IMR-90 (cell line): Measurements from ENCODE around the gene AXIN1. TPM values are rescaled to one million over a fixed set of nuclear protein-coding genes. Genes with fewer than 3 reads are reported as not detected.

Source experiments
- ATAC-seq: fragments of 200-7000 bp; cut with Tn5 transposase; 2 replicates; pipeline ENCODE4 v1.9.1; 2020; ENCODE audit warnings: low read depth, mild to moderate bottlenecking, moderate library complexity
- BruUV-seq: library from RNA; stranded (reverse); fragments of 400-500 nt; replicated peaks from 2 replicates; lab custom pipeline; 2021; lab: Mats Ljungman, UMichigan
- CTCF ChIA-PET: fragments of 300-600 bp; formaldehyde crosslinking; extraction: SDS; loops from one replicate; lab custom pipeline; 2021; ENCODE audit warnings: antibody characterized with exemption; lab: Yijun Ruan, JAX
- POLR2A ChIA-PET: fragments of 300-600 bp; sonication (Branson Sonifier 250); formaldehyde crosslinking; loops from one replicate; lab custom pipeline; 2022; ENCODE audit warnings: antibody characterized with exemption; ENCODE audit not compliant: unreplicated experiment; lab: Charles Lee
- DNase-seq: peaks from one replicate; pipeline ENCODE4 v3.0.0; 2013
- H2AFZ ChIP-seq: replicated peaks from 2 replicates; pipeline ENCODE3; 2013; ENCODE audit warnings: low read length, mild to moderate bottlenecking; ENCODE audit not compliant: poor library complexity
- H2AK5ac ChIP-seq: 2 replicates; pipeline ENCODE4 v1.6.1; 2013; ENCODE audit warnings: low read depth, low read length, inconsistent platforms
- H2AK9ac ChIP-seq: replicated peaks from 2 replicates; pipeline ENCODE3; 2013; ENCODE audit warnings: mild to moderate bottlenecking, low read depth, low read length, moderate library complexity; ENCODE audit not compliant: poor library complexity
- H2BK120ac ChIP-seq: 2 replicates; pipeline ENCODE4 v1.6.1; 2013; ENCODE audit warnings: low read depth, low read length, inconsistent platforms
- H2BK15ac ChIP-seq: 3 replicates; pipeline ENCODE4 v1.6.1; 2013; ENCODE audit warnings: low read depth, low read length, inconsistent platforms
- H2BK20ac ChIP-seq: 2 replicates; pipeline ENCODE4 v1.6.1; 2013; ENCODE audit warnings: low read depth, mild to moderate bottlenecking, inconsistent platforms, low read length, moderate library complexity
- H2BK5ac ChIP-seq: 2 replicates; pipeline ENCODE4 v1.6.1; 2013; ENCODE audit warnings: mild to moderate bottlenecking, low read depth, low read length, inconsistent platforms; ENCODE audit not compliant: poor library complexity, severe bottlenecking
- H3K14ac ChIP-seq: replicated peaks from 2 replicates; pipeline ENCODE4 v1.6.1; 2013; ENCODE audit warnings: low read depth, low read length, inconsistent platforms
- H3K18ac ChIP-seq: 2 replicates; pipeline ENCODE4 v1.6.1; 2013; ENCODE audit warnings: low read depth, low read length, control low read depth
- H3K23ac ChIP-seq: 2 replicates; pipeline ENCODE4 v1.6.1; 2013; ENCODE audit warnings: low read depth, low read length, inconsistent platforms
- H3K27ac ChIP-seq: 2 replicates; pipeline ENCODE4 v1.5.1; 2013; ENCODE audit warnings: mild to moderate bottlenecking, control low read depth, low read length; ENCODE audit not compliant: insufficient read depth
- H3K27me3 ChIP-seq: 2 replicates; pipeline ENCODE4 v1.6.1; 2013; ENCODE audit warnings: low read length; ENCODE audit not compliant: control insufficient read depth, insufficient read depth
- H3K36me3 ChIP-seq: 2 replicates; pipeline ENCODE4 v1.6.1; 2013; ENCODE audit warnings: low read length, mixed read lengths; ENCODE audit not compliant: control insufficient read depth, insufficient read depth
- H3K4ac ChIP-seq: 2 replicates; pipeline ENCODE4 v1.6.1; 2013; ENCODE audit warnings: low read depth, low read length, inconsistent platforms
- H3K4me1 ChIP-seq: 2 replicates; pipeline ENCODE4 v1.6.1; 2013; ENCODE audit warnings: low read length, mixed read lengths; ENCODE audit not compliant: control insufficient read depth, insufficient read depth
- H3K4me2 ChIP-seq: 2 replicates; pipeline ENCODE4 v1.6.1; 2013; ENCODE audit warnings: low read depth, mild to moderate bottlenecking, control low read depth, low read length, moderate library complexity
- H3K4me3 ChIP-seq: 2 replicates; pipeline ENCODE4 v1.5.1; 2013; ENCODE audit warnings: low read depth, mild to moderate bottlenecking, control low read depth, low read length, moderate library complexity; ENCODE audit not compliant: insufficient read depth
- H3K56ac ChIP-seq: 2 replicates; pipeline ENCODE4 v1.6.1; 2013; ENCODE audit warnings: low read length, inconsistent platforms; ENCODE audit not compliant: insufficient read depth; ENCODE audit errors: extremely low read depth
- H3K79me1 ChIP-seq, 2 experiments: 2 replicates each; pipeline ENCODE4 v1.6.1; 2013; ENCODE audit warnings: low read length in 2 of 2, inconsistent platforms in 1 of 2, low read depth in 1 of 2
- H3K9ac ChIP-seq: 2 replicates; pipeline ENCODE4 v1.6.1; 2013; ENCODE audit warnings: low read depth, low read length, control low read depth
- H3K9me1 ChIP-seq: 2 replicates; pipeline ENCODE4 v1.6.1; 2013; ENCODE audit warnings: low read length, inconsistent platforms; ENCODE audit not compliant: insufficient read depth
- H3K9me3 ChIP-seq: 2 replicates; pipeline ENCODE4 v1.6.1; 2013; ENCODE audit warnings: low read length; ENCODE audit not compliant: control insufficient read depth, insufficient read depth
- H4K20me1 ChIP-seq: 2 replicates; pipeline ENCODE4 v1.6.1; 2013; ENCODE audit warnings: low read length, inconsistent platforms; ENCODE audit not compliant: insufficient read depth
- H4K5ac ChIP-seq: 2 replicates; pipeline ENCODE4 v1.6.1; 2013; ENCODE audit warnings: mild to moderate bottlenecking, low read depth, low read length, control low read depth
- H4K8ac ChIP-seq, 2 experiments: 2 replicates each; pipeline ENCODE4 v1.6.1; 2013; ENCODE audit warnings: low read depth in 2 of 2, low read length in 2 of 2, control low read depth in 1 of 2, inconsistent platforms in 1 of 2
- H4K91ac ChIP-seq: 2 replicates; pipeline ENCODE4 v1.6.1; 2013; ENCODE audit warnings: low read depth, low read length, inconsistent platforms; ENCODE audit not compliant: insufficient read depth
- CHD1 ChIP-seq: IDR thresholded peaks from 2 replicates; pipeline ENCODE4 v1.6.1; 2012; ENCODE audit warnings: low read depth, low read length, improper control_type of control experiment
- ELK1 ChIP-seq: fragments of 150-350 bp; IDR thresholded peaks from 2 replicates; pipeline ENCODE4 v1.6.1; 2016; ENCODE audit warnings: low read depth, mild to moderate bottlenecking, low read length, moderate library complexity, borderline replicate concordance
- FOS ChIP-seq: fragments of 150-350 bp; IDR thresholded peaks from 2 replicates; pipeline ENCODE4 v1.6.1; 2016; ENCODE audit warnings: low read depth, low read length
- MAFK ChIP-seq: IDR thresholded peaks from 2 replicates; pipeline ENCODE4 v1.6.1; 2012; ENCODE audit warnings: low read depth, low read length, improper control_type of control experiment
- MXI1 ChIP-seq: IDR thresholded peaks from 2 replicates; pipeline ENCODE4 v1.6.1; 2012; ENCODE audit warnings: low read depth, mild to moderate bottlenecking, low read length, moderate library complexity, borderline replicate concordance
- NFE2L2 ChIP-seq: fragments of 150-350 bp; IDR thresholded peaks from 2 replicates; pipeline ENCODE4 v1.6.1; 2016; ENCODE audit warnings: low read depth, mild to moderate bottlenecking, low read length
- RAD21 ChIP-seq: IDR thresholded peaks from 2 replicates; pipeline ENCODE4 v1.6.1; 2012; ENCODE audit warnings: low read length, improper control_type of control experiment
- SMC3 ChIP-seq: fragments of 150-350 bp; IDR thresholded peaks from 2 replicates; pipeline ENCODE4 v1.6.1; 2016; ENCODE audit warnings: low read depth, mild to moderate bottlenecking, antibody characterized with exemption, low read length, moderate library complexity
- WGBS, 2 experiments: methylation state at CpG; one replicate each; pipeline versions ENCODE4 v1.1.5 to v1.1.7; 2013; ENCODE audit warnings: missing lambda C conversion rate in 2 of 2; ENCODE audit not compliant: insufficient read length in 1 of 2; ENCODE audit errors: extremely low coverage in 2 of 2; 5-methylcytosine and 5-hydroxymethylcytosine counted together
- dilution Hi-C: fragments of 300-500 bp; cut with HindIII; formaldehyde crosslinking; loops from one replicate; pipeline ENCODE4 v1.14.3; 2018; ENCODE audit warnings: low sequenced_read_pairs; ENCODE audit not compliant: unreplicated experiment
- in situ Hi-C: fragments of 300-500 bp; cut with MboI; formaldehyde crosslinking; loops from 3 replicates; pipeline ENCODE4 v1.14.3; 2019; ENCODE audit warnings: low sequenced_read_pairs, inconsistent platforms, mixed read lengths
- intact Hi-C: fragments of 100-400 bp; cut with micrococcal nuclease; formaldehyde crosslinking; loops from 2 replicates; pipeline ENCODE4 v1.10.0; 2022
- polyA plus RNA-seq, 3 experiments: library from polyadenylated mRNA; depleted of rRNA; stranded (reverse); fragments of >200 nt; gene quantifications; 2 replicates each; pipeline ENCODE4 v1.2.3, GENCODE V29; 2012; ENCODE audit warnings: low replicate concordance in 1 of 3
- total RNA-seq: library from RNA; depleted of rRNA; stranded (reverse); fragments of >200 nt; gene quantifications from 2 replicates; pipeline ENCODE4 v1.2.3, GENCODE V29; 2012

Gene AXIN1
- total and polyA plus RNA-seq, 2 of the 4 experiments (the other 2 are of a cell fraction), result 10.9 to 14.2 TPM

GRCh38 chr16:369866-370436 is 17.4 kb upstream of the AXIN1 start:
- peak overlapping the region; percentile 70 for H3K4me2 ChIP-seq
- TF ChIP-seq RAD21 (no peak), NFE2L2 (no peak), FOS (no peak), SMC3 (no peak), ELK1 (no peak), CHD1 (no peak), MXI1 (no peak), MAFK (no peak)
- H3K9me1 ChIP-seq, result no peaks in the 10 kb centered on the region
- no peak for DNase-seq
- CTCF ChIA-PET, result interaction anchor here (1.2 kb wide), 1 partner anchor 8 kb away, joined by 4 read pairs; no protein-coding TSS in a partner anchor
- H3K27me3 ChIP-seq, result no peaks in the 10 kb centered on the region
- 0 out of 2 replicates have a peak overlapping the region, but pooled peaks have one; percentile 80 for H3K23ac ChIP-seq
- H2BK20ac ChIP-seq, result no peak overlapping the region
- H3K56ac ChIP-seq, result no peak overlapping the region
- H3K9me3 ChIP-seq, result no peaks in the 10 kb centered on the region
- BruUV-seq, result no TSS peak
- no peaks in the 10 kb centered on the region for H4K20me1 ChIP-seq
- no peak overlapping the region for H2AK9ac ChIP-seq
- H3K27ac ChIP-seq, result no peak overlapping the region
- intact Hi-C loops, result no loop called here
- H3K14ac ChIP-seq, result no peak overlapping the region
- H3K4ac ChIP-seq, result no peak overlapping the region
- in situ Hi-C loops, result no loop called here
- peak; percentile 1; the same call in 1 of the 2 replicates for ATAC-seq
- no peak overlapping the region for H3K18ac ChIP-seq
- peaks cover 66% of the 10 kb centered on the region for H3K36me3 ChIP-seq
- peak overlapping the region; percentile 65 for H2AFZ ChIP-seq
- no peak overlapping the region for H2BK5ac ChIP-seq
- H4K91ac ChIP-seq, result no peak overlapping the region
- peaks cover 7% of the 10 kb centered on the region; the same call in 1 of the 2 replicates for H3K4me1 ChIP-seq
- no peak overlapping the region for H4K8ac ChIP-seq
- no peak overlapping the region for H2BK15ac ChIP-seq
- POLR2A ChIA-PET, result no interaction called here
- no peak overlapping the region for H3K9ac ChIP-seq
- H4K5ac ChIP-seq, result no peak overlapping the region
- 100% methylated on average over 1 of the region's 44 CpGs; no CpG with 5 or more reads in 1 of the 2 experiments for WGBS, 2 experiments
- H2BK120ac ChIP-seq, result no peak overlapping the region
- no peak overlapping the region for H2AK5ac ChIP-seq
- peaks cover 4 to 11% of the 10 kb centered on the region in 2 experiments; a peak in 2 of 4 replicates for H3K79me1 ChIP-seq
- dilution Hi-C loops, result no loop called here
- peak overlapping the region; percentile 20; the same call in 1 of the 2 replicates for H3K4me3 ChIP-seq
